ENCODE results near the gene ETV1.

ETV1 gene

GRCh38 chr7:13845601-13846000 lies 143.9 kb downstream of the ETV1 start:
- H3K27me3 ChIP-seq (ENCODE audit: insufficient read depth, poor library complexity, severe bottlenecking), result peaks cover 3% of the 10 kb centered on the region
- TF ChIP-seq SPI1 (IDR thresholded peaks at IDR 0.05; ENCODE audit: borderline replicate concordance, low read depth), result no peak
- no peak for TF ChIP-seq REST (IDR thresholded peaks at IDR 0.05; ENCODE audit: insufficient replicate concordance, low read depth)
- no peak for TF ChIP-seq CTCF (IDR thresholded peaks at IDR 0.05; ENCODE audit: insufficient read depth, low read length)
- no peak for TF ChIP-seq GABPA (IDR thresholded peaks at IDR 0.05; ENCODE audit: low read depth)
- TF ChIP-seq POLR2AphosphoS5 (IDR thresholded peaks at IDR 0.05; ENCODE audit: low read depth), result no peak
- H3K4me3 ChIP-seq (replicated peaks; ENCODE audit: insufficient read depth, low read length), result no peak overlapping the region
- no peak overlapping the region for H3K27ac ChIP-seq (replicated peaks)
- DNase-seq (ENCODE audit: low read depth in 1 of 2, low spot score in 1 of 2), result no peak

GRCh38 chr7:13844954-13845353 lies 144.5 kb downstream of the ETV1 start:
- no peak overlapping the region for H3K27ac ChIP-seq (replicated peaks)
- no peak for DNase-seq (ENCODE audit: low read depth in 1 of 2, low spot score in 1 of 2)
- no peak overlapping the region for H3K4me3 ChIP-seq (replicated peaks; ENCODE audit: insufficient read depth, low read length)
- peaks cover 3% of the 10 kb centered on the region for H3K27me3 ChIP-seq (ENCODE audit: insufficient read depth, poor library complexity, severe bottlenecking)
- no peak for TF ChIP-seq CTCF (IDR thresholded peaks at IDR 0.05; ENCODE audit: insufficient read depth, low read length)
- no peak for TF ChIP-seq GABPA (IDR thresholded peaks at IDR 0.05; ENCODE audit: low read depth)
- no peak for TF ChIP-seq REST (IDR thresholded peaks at IDR 0.05; ENCODE audit: insufficient replicate concordance, low read depth)
- TF ChIP-seq SPI1 (IDR thresholded peaks at IDR 0.05; ENCODE audit: borderline replicate concordance, low read depth), result no peak

GRCh38 chr7:13841284-13841683 lies 148.2 kb downstream of the ETV1 start:
- no peak for TF ChIP-seq GABPA (IDR thresholded peaks at IDR 0.05; ENCODE audit: low read depth)
- no peak for TF ChIP-seq POLR2AphosphoS5 (IDR thresholded peaks at IDR 0.05; ENCODE audit: low read depth)
- no peak for TF ChIP-seq SPI1 (IDR thresholded peaks at IDR 0.05; ENCODE audit: borderline replicate concordance, low read depth)
- no peak for TF ChIP-seq CTCF (IDR thresholded peaks at IDR 0.05; ENCODE audit: insufficient read depth, low read length)
- no peak for TF ChIP-seq REST (IDR thresholded peaks at IDR 0.05; ENCODE audit: insufficient replicate concordance, low read depth)
- H3K27me3 ChIP-seq (ENCODE audit: insufficient read depth, poor library complexity, severe bottlenecking), result peaks cover 3% of the 10 kb centered on the region
- no peak for DNase-seq (ENCODE audit: low read depth in 1 of 2, low spot score in 1 of 2)
- no peak overlapping the region for H3K4me3 ChIP-seq (replicated peaks; ENCODE audit: insufficient read depth, low read length)
- H3K27ac ChIP-seq (replicated peaks), result no peak overlapping the region
